Endothelial cell of umbilical vein (primary cell): Measurements from ENCODE around the gene INO80B. TPM values are rescaled to one million over a fixed set of nuclear protein-coding genes. Genes with fewer than 3 reads are reported as not detected.
A peak's percentile ranks its signal among the peaks of the same experiment; 100 is the strongest.

Experiments used
- BruUV-seq: library from RNA; stranded (reverse); fragments of 400-500 nt; replicated peaks from 2 replicates; lab custom pipeline; 2021; lab: Mats Ljungman, UMichigan
- CTCF ChIA-PET: fragments of 300-600, 350-600 bp; sonication (Branson Sonifier 250); formaldehyde crosslinking; loops from one replicate; lab custom pipeline; 2021; ENCODE audit warnings: antibody characterized with exemption, inconsistent platforms; lab: Charles Lee
- POLR2A ChIA-PET: fragments of 300-600, 350-600 bp; sonication (Branson Sonifier 250); formaldehyde crosslinking; loops from one replicate; lab custom pipeline; 2021; ENCODE audit warnings: antibody characterized with exemption, inconsistent platforms; lab: Charles Lee
- DNase-seq: peaks from one replicate; pipeline ENCODE4 v3.0.0-alpha.2; 2011; ENCODE audit warnings: low read depth, low spot score
- FAIRE-seq: peaks from 2 replicates; lab custom pipeline; 2011; peaks lifted over from hg19 to GRCh38; lab: Jason Lieb, UNC
- H2AFZ ChIP-seq: 2 replicates; pipeline ENCODE4 v1.6.0; 2012; ENCODE audit warnings: low read depth, low read length, control low read depth, inconsistent platforms
- H3K27ac ChIP-seq: 2 replicates; pipeline ENCODE4 v1.5.1; 2011; ENCODE audit warnings: low read depth, mild to moderate bottlenecking, control low read depth, low read length, moderate library complexity; ENCODE audit not compliant: insufficient read depth
- H3K27me3 ChIP-seq, 2 experiments: 2 replicates each; pipeline versions ENCODE4 v1.6.0 to v1.6.1; 2011; ENCODE audit warnings: low read length in 2 of 2, mixed read lengths in 1 of 2; ENCODE audit not compliant: control insufficient read depth in 2 of 2, insufficient read depth in 2 of 2
- H3K36me3 ChIP-seq, 2 experiments: 2 replicates in 1 of 2; 3 replicates in 1 of 2; pipeline ENCODE4 v1.5.1; 2011; ENCODE audit warnings: low read length in 2 of 2, mild to moderate bottlenecking in 1 of 2, moderate library complexity in 1 of 2; ENCODE audit not compliant: control insufficient read depth in 2 of 2, insufficient read depth in 2 of 2; ENCODE audit errors: extremely low read depth in 1 of 2
- H3K4me1 ChIP-seq: 3 replicates; pipeline ENCODE4 v1.5.1; 2011; ENCODE audit warnings: mild to moderate bottlenecking, low read length; ENCODE audit not compliant: control insufficient read depth, insufficient read depth; ENCODE audit errors: extremely low read depth
- H3K4me2 ChIP-seq: 2 replicates; pipeline ENCODE4 v1.6.1; 2011; ENCODE audit warnings: low read length, control low read depth, mixed read lengths; ENCODE audit not compliant: insufficient read depth
- H3K4me3 ChIP-seq, 3 experiments: fragments of 200-600 bp in 1 of 3; sonication (generic), shearing (Covaris generic) in 1 of 3; replicated peaks in 1 of 3; 2 replicates each; pipeline ENCODE4 v1.5.1; 2011 to 2016; ENCODE audit warnings: control low read depth in 3 of 3, low read length in 3 of 3, mild to moderate bottlenecking in 2 of 3, inconsistent platforms in 1 of 3, low read depth in 1 of 3, moderate library complexity in 1 of 3; ENCODE audit not compliant: insufficient read depth in 1 of 3
- H3K79me2 ChIP-seq: 2 replicates; pipeline ENCODE4 v1.6.0; 2012; ENCODE audit warnings: low read length, inconsistent platforms; ENCODE audit not compliant: control insufficient read depth, insufficient read depth
- H3K9ac ChIP-seq: replicated peaks from 2 replicates; pipeline ENCODE3; 2011; ENCODE audit warnings: low read length, control low read depth; ENCODE audit not compliant: insufficient read depth; ENCODE audit errors: extremely low read depth
- H3K9me1 ChIP-seq: replicated peaks from 3 replicates; pipeline ENCODE4 v1.6.0; 2011; ENCODE audit warnings: mild to moderate bottlenecking, low read length; ENCODE audit not compliant: control insufficient read depth, insufficient read depth; ENCODE audit errors: extremely low read depth
- H3K9me3 ChIP-seq: replicated peaks from 2 replicates; pipeline ENCODE4 v1.5.1; 2012; ENCODE audit warnings: low read length, inconsistent platforms; ENCODE audit not compliant: control insufficient read depth, insufficient read depth
- H4K20me1 ChIP-seq: replicated peaks from 2 replicates; pipeline ENCODE3; 2011; ENCODE audit warnings: mild to moderate bottlenecking, low read length; ENCODE audit not compliant: control insufficient read depth, insufficient read depth; ENCODE audit errors: extremely low read depth
- FOS ChIP-seq: IDR thresholded peaks from 2 replicates; pipeline ENCODE4 v1.6.1; 2011; ENCODE audit warnings: mild to moderate bottlenecking, low read length, moderate library complexity, borderline replicate concordance; ENCODE audit not compliant: insufficient read depth
- GATA2 ChIP-seq: IDR thresholded peaks from 2 replicates; pipeline ENCODE4 v1.7.0; 2011; ENCODE audit warnings: low read depth, mild to moderate bottlenecking, moderate library complexity, mixed read lengths, low read length; ENCODE audit not compliant: insufficient read length, insufficient read depth
- MYC ChIP-seq: IDR thresholded peaks from one replicate; pipeline ENCODE4 v1.6.1; 2011; ENCODE audit warnings: mild to moderate bottlenecking, low read depth, low read length
- dilution Hi-C: fragments of 300-500 bp; cut with MboI; formaldehyde crosslinking; loops from one replicate; pipeline ENCODE4 v1.15.0; 2019; ENCODE audit warnings: low sequenced_read_pairs; ENCODE audit not compliant: extremely low pct_ligation_motif_present
- intact Hi-C: fragments of 100-400 bp; cut with micrococcal nuclease; formaldehyde crosslinking; loops from one replicate; pipeline ENCODE4 v1.10.0; 2022
- polyA plus RNA-seq, 4 experiments: library from polyadenylated mRNA; depleted of rRNA in 3 of 4; stranded (reverse) in 3 of 4; unstranded in 1 of 4; fragments of >200 nt; gene quantifications; 2 replicates each; pipeline versions ENCODE4 v1.2.1 to v1.2.3, GENCODE V29; 2011 to 2012; ENCODE audit warnings: missing spikeins in 1 of 4
- total RNA-seq: library from RNA; stranded (reverse); gene quantifications from 2 replicates; pipeline ENCODE4 v1.2.3, GENCODE V29; 2021
- TF ChIP-seq, protein P1 (sequence below): IDR thresholded peaks from 2 replicates; pipeline ENCODE4 v1.6.1; 2011; ENCODE audit not compliant: insufficient read depth, insufficient read length
- TF ChIP-seq, protein P2 (sequence below), 2 donors: IDR thresholded peaks; 1 replicate in 1 of 2; 2 replicates in 1 of 2; pipeline ENCODE4 v1.5.1; 2011; ENCODE audit warnings: low read length in 2 of 2, mild to moderate bottlenecking in 2 of 2, moderate library complexity in 2 of 2, control low read depth in 1 of 2, inconsistent platforms in 1 of 2, low read depth in 1 of 2; ENCODE audit not compliant: insufficient read depth in 1 of 2; ENCODE audit errors: extremely low read depth in 1 of 2

The INO80B gene
- total and polyA plus RNA-seq, 2 donors (not counting 3 experiments of a cell fraction or from before 2014, with no cell fraction given), result 15.1 to 24.2 TPM

DNA sequence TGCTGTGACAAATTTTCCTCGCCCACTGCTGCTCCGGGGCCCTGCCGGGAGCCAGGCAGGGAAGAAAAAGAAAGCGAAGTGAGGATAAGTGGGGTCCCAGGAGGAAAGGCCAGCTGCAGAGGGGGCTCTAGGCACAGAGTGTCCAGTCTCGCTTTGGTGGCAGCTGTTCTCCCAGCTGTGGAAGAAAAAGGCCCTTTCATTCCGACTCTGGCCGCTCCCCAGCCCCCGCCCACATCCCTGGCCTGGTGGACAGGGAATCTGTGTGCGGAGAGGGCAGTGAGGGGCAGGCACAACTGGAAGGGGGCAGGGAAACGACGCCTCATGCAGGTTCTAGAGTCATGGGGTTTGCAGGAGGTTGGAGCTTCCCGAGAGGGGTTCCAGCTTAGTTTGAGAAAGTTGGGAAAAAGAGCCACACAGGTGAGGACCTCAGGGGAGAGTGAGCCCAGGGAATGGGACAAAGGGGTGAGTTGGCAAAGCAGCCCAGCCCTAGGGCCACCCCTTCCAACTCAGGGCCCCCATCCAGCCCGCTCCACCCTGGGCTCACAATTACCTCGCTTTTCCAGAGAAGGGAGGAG lies 15.0 kb upstream of the INO80B start:
- Histone ChIP-seq H3K27ac (no peak overlapping the region), H3K9ac (peak overlapping the region; percentile 52), H3K9me1 (no peaks in the 10 kb centered on the region), H3K4me1 (peaks cover 27% of the 10 kb centered on the region), H3K27me3 (peaks cover 17 to 28% of the 10 kb centered on the region in 2 experiments), H4K20me1 (no peaks in the 10 kb centered on the region), H3K79me2 (no peaks in the 10 kb centered on the region), H3K4me2 (peak overlapping the region; percentile 48), H2AFZ (peak overlapping the region; percentile 38), H3K4me3 (peak overlapping the region in 2 of 3 experiments; percentile 47 to 56), H3K36me3 (no peaks in the 10 kb centered on the region), H3K9me3 (no peaks in the 10 kb centered on the region)
- BruUV-seq, result TSS peak; percentile 44
- ChIA-PET POLR2A (interaction anchor here (0.9 to 1.0 kb wide), 3 partner anchors 15 to 18 kb away, joined by 3 read pairs; partner anchors contain the start of genes INO80B and WBP1), CTCF (interaction anchor here (0.9 to 2.3 kb wide), 11 partner anchors 9 to 616 kb away, joined by 3 to 14 read pairs (median 3); partner anchors contain the start of genes INO80B and WBP1)
- dilution Hi-C loops, result no loop called here
- intact Hi-C loops, result loop anchor here (1.0 kb wide), 2 partner anchors 14 to 19 kb away; partner anchors contain the start of genes C2orf81 and WDR54
- TF ChIP-seq GATA2, result no peak
- TF ChIP-seq, protein P1, sequence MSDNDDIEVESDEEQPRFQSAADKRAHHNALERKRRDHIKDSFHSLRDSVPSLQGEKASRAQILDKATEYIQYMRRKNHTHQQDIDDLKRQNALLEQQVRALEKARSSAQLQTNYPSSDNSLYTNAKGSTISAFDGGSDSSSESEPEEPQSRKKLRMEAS, result no peak
- no peak for TF ChIP-seq FOS
- TF ChIP-seq, protein P2, sequence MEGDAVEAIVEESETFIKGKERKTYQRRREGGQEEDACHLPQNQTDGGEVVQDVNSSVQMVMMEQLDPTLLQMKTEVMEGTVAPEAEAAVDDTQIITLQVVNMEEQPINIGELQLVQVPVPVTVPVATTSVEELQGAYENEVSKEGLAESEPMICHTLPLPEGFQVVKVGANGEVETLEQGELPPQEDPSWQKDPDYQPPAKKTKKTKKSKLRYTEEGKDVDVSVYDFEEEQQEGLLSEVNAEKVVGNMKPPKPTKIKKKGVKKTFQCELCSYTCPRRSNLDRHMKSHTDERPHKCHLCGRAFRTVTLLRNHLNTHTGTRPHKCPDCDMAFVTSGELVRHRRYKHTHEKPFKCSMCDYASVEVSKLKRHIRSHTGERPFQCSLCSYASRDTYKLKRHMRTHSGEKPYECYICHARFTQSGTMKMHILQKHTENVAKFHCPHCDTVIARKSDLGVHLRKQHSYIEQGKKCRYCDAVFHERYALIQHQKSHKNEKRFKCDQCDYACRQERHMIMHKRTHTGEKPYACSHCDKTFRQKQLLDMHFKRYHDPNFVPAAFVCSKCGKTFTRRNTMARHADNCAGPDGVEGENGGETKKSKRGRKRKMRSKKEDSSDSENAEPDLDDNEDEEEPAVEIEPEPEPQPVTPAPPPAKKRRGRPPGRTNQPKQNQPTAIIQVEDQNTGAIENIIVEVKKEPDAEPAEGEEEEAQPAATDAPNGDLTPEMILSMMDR (IDR thresholded peaks at IDR 0.05; ENCODE audit: extremely low read depth in 1 of 2, insufficient read depth in 1 of 2, low read depth in 1 of 2, low read length in 2 of 2), result no peak
- TF ChIP-seq MYC, result no peak
- DNase-seq (peak; percentile 44), FAIRE-seq (no peak)
